ENCODE results near the gene ASB4. TPM values are rescaled to one million over a fixed set of nuclear protein-coding genes. Genes with fewer than 3 reads are reported as not detected.
"Not testable (repeated sequence)": the region's sequence is repeated elsewhere in the genome, so short reads cannot be mapped to it uniquely, and the experiment has no call there.

The ASB4 gene
- total RNA-seq, 1 donor from 2014 or later, result 0.11 TPM

GRCh38 chr7:95446618-95447017, 39.1 kb upstream of the ASB4 start:
- Histone ChIP-seq H3K27ac (no peak overlapping the region), H3K9me3 (no peaks in the 10 kb centered on the region), H3K36me3 (no peaks in the 10 kb centered on the region), H3K27me3 (no peaks in the 10 kb centered on the region), H3K4me3 (no peak overlapping the region), H3K4me1 (no peaks in the 10 kb centered on the region)
- DNase-seq (ENCODE audit: low spot score in 2 of 2), result no peak
- intact Hi-C loops (cut with DNase I), result no loop called here
- TF ChIP-seq CTCF (IDR thresholded peaks at IDR 0.05), result no peak

DNA sequence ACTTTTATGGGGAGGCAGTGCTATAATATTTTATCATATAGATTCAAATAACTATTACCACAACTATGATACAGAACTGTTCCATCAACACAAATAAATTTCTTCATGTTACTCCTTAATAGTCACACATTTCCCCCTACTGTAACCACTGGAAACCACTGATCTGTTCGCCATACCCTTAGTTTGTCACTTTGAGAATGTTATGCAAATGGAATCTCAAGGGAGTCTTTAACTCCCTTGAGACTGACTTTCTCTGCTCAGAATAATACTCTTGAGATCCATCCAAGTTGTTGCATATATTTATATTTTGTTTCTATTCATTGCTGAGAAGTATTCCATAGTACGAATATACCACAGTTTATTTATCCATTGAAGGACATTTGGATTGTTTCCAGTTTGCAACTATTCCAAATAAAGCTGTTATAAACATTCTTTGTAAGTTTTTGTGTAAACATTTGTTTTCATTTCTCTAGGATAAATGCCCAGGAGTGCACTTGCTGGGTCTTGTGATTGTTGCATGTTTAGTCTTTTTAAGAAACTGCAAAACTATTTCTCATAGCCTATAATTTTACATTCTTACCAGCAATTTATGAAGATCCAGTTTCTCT, 31.2 kb upstream of the ASB4 start:
- H3K27ac ChIP-seq, result no peak overlapping the region
- DNase-seq (ENCODE audit: low spot score in 2 of 2), result no peak
- H3K4me3 ChIP-seq, result no peak overlapping the region
- no peaks in the 10 kb centered on the region for H3K36me3 ChIP-seq
- TF ChIP-seq CTCF (IDR thresholded peaks at IDR 0.05), result no peak
- H3K9me3 ChIP-seq, result no peaks in the 10 kb centered on the region
- intact Hi-C loops (cut with DNase I), result no loop called here
- no peaks in the 10 kb centered on the region for H3K4me1 ChIP-seq
- no peaks in the 10 kb centered on the region for H3K27me3 ChIP-seq

- intact Hi-C loops (cut with DNase I), result no loop called here
- Histone ChIP-seq H3K9me3 (no peaks in the 10 kb centered on the region), H3K36me3 (no peaks in the 10 kb centered on the region), H3K4me3 (no peak overlapping the region), H3K27ac (no peak overlapping the region), H3K27me3 (no peaks in the 10 kb centered on the region), H3K4me1 (no peaks in the 10 kb centered on the region)
- no peak for TF ChIP-seq CTCF (IDR thresholded peaks at IDR 0.05)
- no peak for DNase-seq (ENCODE audit: low spot score in 2 of 2)
These were observed 27.8 kb upstream of the ASB4 start for GRCh38 chr7:95457947-95458346.

DNA sequence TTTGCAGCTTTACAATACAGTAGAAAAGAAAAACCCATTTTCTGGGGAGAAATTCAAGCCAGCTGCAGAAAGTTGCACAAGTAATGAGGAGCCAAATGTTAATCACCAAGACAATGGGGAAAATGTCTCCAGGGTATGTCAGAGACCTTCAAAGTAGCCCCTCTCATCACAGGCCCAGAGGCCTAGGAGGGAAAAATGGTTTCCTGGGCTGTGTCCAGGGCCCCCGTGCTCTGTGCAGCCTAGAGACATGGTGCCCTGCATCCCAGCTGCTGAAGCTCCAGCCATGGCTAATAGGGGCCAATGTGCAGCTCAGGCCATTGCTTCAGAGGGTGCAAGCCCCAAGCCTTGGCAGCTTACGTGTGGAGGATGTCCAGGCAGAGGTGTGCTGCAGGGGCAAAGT, 25.1 kb upstream of the ASB4 start:
- H3K4me1 ChIP-seq; H3K36me3 ChIP-seq; H3K27ac ChIP-seq; H3K27me3 ChIP-seq; H3K4me3 ChIP-seq; intact Hi-C loops (cut with DNase I); H3K9me3 ChIP-seq; DNase-seq (ENCODE audit: low spot score in 2 of 2): not testable (repeated sequence)

DNA sequence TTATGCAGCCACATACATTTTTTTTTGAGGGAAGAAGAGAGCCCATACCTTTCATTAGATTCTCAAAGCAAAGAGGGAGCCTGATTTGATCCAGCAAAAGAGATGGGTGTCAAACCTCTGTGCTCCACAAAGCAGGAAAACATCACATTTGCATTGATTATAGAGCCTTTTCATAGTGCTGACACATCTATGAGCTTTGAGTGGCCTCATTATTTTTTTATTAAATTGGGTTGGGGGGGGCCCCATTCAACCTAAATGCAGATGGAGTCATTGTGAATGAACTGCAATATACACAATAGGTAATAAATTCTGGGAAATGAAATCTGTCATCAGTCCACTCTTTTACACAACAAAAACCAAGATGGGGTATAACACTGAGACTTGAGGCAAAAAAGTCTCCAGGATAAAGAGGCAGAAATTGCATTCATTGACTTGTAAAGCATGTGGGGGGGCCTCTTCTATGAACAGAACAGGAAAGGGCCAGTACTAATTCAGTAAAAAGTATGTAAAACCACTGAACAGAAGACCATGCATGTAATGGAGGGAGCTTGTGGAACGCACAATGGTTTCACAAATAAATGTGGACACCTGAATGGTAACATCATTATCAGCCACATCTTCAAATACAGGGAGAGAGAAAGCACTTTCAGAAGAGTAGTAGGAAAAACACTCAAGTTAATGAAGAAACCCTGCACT, 17.7 kb upstream of the ASB4 start:
- intact Hi-C loops (cut with DNase I), result no loop called here
- DNase-seq (ENCODE audit: low spot score in 2 of 2), result no peak
- Histone ChIP-seq H3K27ac (no peak overlapping the region), H3K4me1 (no peaks in the 10 kb centered on the region), H3K36me3 (no peaks in the 10 kb centered on the region), H3K4me3 (no peak overlapping the region), H3K9me3 (no peaks in the 10 kb centered on the region), H3K27me3 (no peaks in the 10 kb centered on the region)
- TF ChIP-seq CTCF (IDR thresholded peaks at IDR 0.05), result no peak

- Histone ChIP-seq H3K36me3 (no peaks in the 10 kb centered on the region), H3K9me3 (no peaks in the 10 kb centered on the region), H3K27ac (no peak overlapping the region), H3K4me3 (no peak overlapping the region), H3K4me1 (no peaks in the 10 kb centered on the region), H3K27me3 (no peaks in the 10 kb centered on the region)
- TF ChIP-seq CTCF (IDR thresholded peaks at IDR 0.05), result no peak
- no peak for DNase-seq (ENCODE audit: low spot score in 2 of 2)
- intact Hi-C loops (cut with DNase I), result no loop called here
These were observed 16.6 kb upstream of the ASB4 start for GRCh38 chr7:95469187-95469586.

All from ascending aorta (tissue), 2 donors.